Measurements from ENCODE around the gene UQCRC2.
A peak's percentile ranks its signal among the peaks of the same experiment; 100 is the strongest.
"Not testable (repeated sequence)": the region's sequence is repeated elsewhere in the genome, so short reads cannot be mapped to it uniquely, and the experiment has no call there.

Gene UQCRC2

GRCh38 chr16:21952793-21953540 lies at the start of gene UQCRC2:
Gene UQCRC2 (plus strand): TSS chr16:21953361. CDS start chr16:21953424, 63 bp downstream.
- DNase-seq: peak; percentile 79 to 98 (median 88)

GRCh38 chr16:21932650-21933049 lies 20.5 kb upstream of the UQCRC2 start:
- not testable (repeated sequence) for DNase-seq

GRCh38 chr16:21933316-21933715 lies 19.8 kb upstream of the UQCRC2 start:
- not testable (repeated sequence) for DNase-seq

GRCh38 chr16:21933790-21934189 lies 19.4 kb upstream of the UQCRC2 start:
- not testable (repeated sequence) for DNase-seq

GRCh38 chr16:21936216-21936615 lies 16.9 kb upstream of the UQCRC2 start:
- not testable (repeated sequence) for DNase-seq

- no peak for DNase-seq
Observed at GRCh38 chr16:21937336-21937829, 15.8 kb upstream of the UQCRC2 start.

- DNase-seq: no peak
Observed at GRCh38 chr16:21940570-21940969, 12.6 kb upstream of the UQCRC2 start.

GRCh38 chr16:21943571-21943970 lies 9.6 kb upstream of the UQCRC2 start:
- DNase-seq: no peak

- no peak for DNase-seq
Observed at GRCh38 chr16:21946889-21947635, 6.1 kb upstream of the UQCRC2 start.

GRCh38 chr16:21949713-21950260 lies 3.4 kb upstream of the UQCRC2 start:
- DNase-seq: no peak

GRCh38 chr16:21950782-21951521 lies 2.2 kb upstream of the UQCRC2 start:
- peak in 3 of 6 experiments; percentile 0 to 22 (median 20) for DNase-seq

GRCh38 chr16:21952040-21952792 lies 945 bp upstream of the UQCRC2 start:
- DNase-seq: peak; percentile 75 to 91 (median 78)

GRCh38 chr16:21953541-21953902 lies 361 bp downstream of the UQCRC2 start:
- no peak for DNase-seq

GRCh38 chr16:21957714-21958346 lies 4.7 kb downstream of the UQCRC2 start:
- DNase-seq: no peak

GRCh38 chr16:21959050-21959449 lies 5.9 kb downstream of the UQCRC2 start:
- DNase-seq: no peak

GRCh38 chr16:21962475-21962874 lies 9.3 kb downstream of the UQCRC2 start:
- DNase-seq: no peak

GRCh38 chr16:21963887-21964286 lies 10.7 kb downstream of the UQCRC2 start:
- DNase-seq: no peak

GRCh38 chr16:21964353-21964752 lies 11.2 kb downstream of the UQCRC2 start:
- DNase-seq: no peak

GRCh38 chr16:21971856-21972255 lies 18.7 kb downstream of the UQCRC2 start:
- DNase-seq: no peak

- no peak for DNase-seq
Observed at GRCh38 chr16:21973945-21974344, 20.8 kb downstream of the UQCRC2 start.

GRCh38 chr16:21980032-21980431 lies 26.9 kb downstream of the UQCRC2 start:
- DNase-seq: no peak

- DNase-seq: no peak
Observed at GRCh38 chr16:21982108-21982507, 28.9 kb downstream of the UQCRC2 start.
